Upper lobe of left lung (tissue), 6 donors: ENCODE results near the gene SPIN1. TPM values are rescaled to one million over a fixed set of nuclear protein-coding genes. Genes with fewer than 3 reads are reported as not detected.

Experiments used
- ATAC-seq, 2 donors: fragments of 200-7000 bp; cut with Tn5 transposase; one replicate each; pipeline ENCODE4 v1.9.1; 2022; ENCODE audit warnings: mild to moderate bottlenecking in 2 of 2, moderate library complexity in 2 of 2; ENCODE audit not compliant: low FRiP score in 2 of 2
- DNase-seq, 2 donors: peaks; one replicate each; pipeline ENCODE4 v3.0.0-alpha.2; 2019 to 2020
- H3K27ac ChIP-seq, 4 donors: fragments of 200-600 bp; sonication (generic); one replicate each; pipeline ENCODE4 v1.5.1; 2016 to 2019
- H3K27me3 ChIP-seq, 4 donors: fragments of 200-600 bp; sonication (generic); one replicate each; pipeline ENCODE4 v1.5.1; 2017 to 2019
- H3K36me3 ChIP-seq, 4 donors: fragments of 200-600 bp; sonication (generic); one replicate each; pipeline ENCODE4 v1.5.1; 2016 to 2019
- H3K4me1 ChIP-seq, 4 donors: fragments of 200-600 bp; sonication (generic); one replicate each; pipeline ENCODE4 v1.5.1; 2018 to 2019
- H3K4me3 ChIP-seq, 4 donors: fragments of 200-600 bp; sonication (generic); one replicate each; pipeline ENCODE4 v1.5.1; 2017 to 2019; ENCODE audit warnings: mild to moderate bottlenecking in 2 of 4, moderate library complexity in 1 of 4
- H3K9me3 ChIP-seq, 4 donors: fragments of 200-600 bp; sonication (generic); one replicate each; pipeline ENCODE4 v1.5.1; 2018 to 2019
- EP300 ChIP-seq, 4 donors: sonication (generic); formaldehyde crosslinking; IDR thresholded peaks; one replicate each; pipeline ENCODE4 v1.5.1; 2017; ENCODE audit warnings: antibody characterized with exemption in 4 of 4, control low read depth in 2 of 4
- POLR2A ChIP-seq, 4 donors: fragments of 450-650 bp; IDR thresholded peaks; one replicate each; pipeline ENCODE4 v1.5.1; 2016 to 2017; ENCODE audit warnings: antibody characterized with exemption in 4 of 4, mild to moderate bottlenecking in 2 of 4
- POLR2AphosphoS5 ChIP-seq, 2 donors: sonication (generic); formaldehyde crosslinking; IDR thresholded peaks; one replicate each; pipeline ENCODE4 v1.5.1; 2017; ENCODE audit warnings: antibody characterized with exemption in 2 of 2
- WGBS, 2 donors: methylation state at CpG; one replicate each; pipeline ENCODE4 v1.1.5; 2017 to 2018; 5-methylcytosine and 5-hydroxymethylcytosine counted together
- total RNA-seq, 6 donors: library from RNA; depleted of rRNA in 4 of 6; stranded (reverse); fragments of >200 nt in 4 of 6; gene quantifications; one replicate each; pipeline versions ENCODE4 v1.1.0 to v1.2.1, GENCODE V29; 2016 to 2021
- TF ChIP-seq, protein P1 (sequence below), 6 experiments: fragments of 450-650 bp in 4 of 6; fragments of 200-600 bp in 2 of 6; sonication (generic) in 2 of 6; IDR thresholded peaks; one replicate each; pipeline ENCODE4 v1.5.1; 2016 to 2019; ENCODE audit warnings: antibody characterized with exemption in 6 of 6
- donor health status: DM: no; HTN: no; CAD: no; lungs with moderate emphysema.
- donor health status: DM: no; HTN: yes; CAD: no; lungs with severe emphysema.

SPIN1 gene
- total RNA-seq, 6 donors from 2014 or later = 29.3 to 66.4 (median 59.9) TPM

DNA sequence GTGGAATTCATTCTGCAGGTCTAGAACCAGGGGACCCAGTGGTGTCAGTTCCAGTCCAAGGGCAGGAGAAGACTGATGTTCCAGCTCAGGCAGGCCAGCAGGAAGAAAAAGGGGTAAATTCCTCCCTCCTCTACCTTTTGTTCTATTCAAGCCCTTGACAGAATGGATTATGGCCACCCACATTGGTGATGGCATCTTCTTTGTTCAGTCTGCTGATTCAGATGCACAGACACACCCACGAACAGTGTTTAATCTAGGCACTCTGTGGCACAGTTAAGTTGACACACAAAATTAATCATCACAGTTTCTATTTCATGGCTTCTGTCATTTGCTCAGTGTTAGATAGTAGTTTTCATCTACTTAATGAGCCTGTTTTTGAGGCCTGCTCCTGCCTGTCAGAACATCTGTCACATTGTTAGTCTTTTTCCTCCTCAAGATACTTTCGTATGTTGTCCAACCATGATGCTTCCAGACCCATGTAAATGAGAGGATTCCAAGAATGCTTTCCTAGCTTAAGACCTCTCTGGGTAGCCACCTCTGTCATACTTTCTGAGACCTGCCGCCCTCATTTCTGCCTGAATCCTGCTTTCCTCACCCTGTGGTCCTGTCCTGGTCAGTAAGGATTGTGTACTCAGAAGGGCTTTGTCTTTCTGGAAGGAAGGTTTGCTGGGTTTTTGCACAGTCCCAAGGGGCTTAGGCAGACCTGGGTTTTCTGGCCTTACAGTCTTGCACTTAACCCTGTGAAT lies 72.5 kb downstream of the SPIN1 start:
- no peaks in the 10 kb centered on the region for H3K9me3 ChIP-seq
- H3K36me3 ChIP-seq = peaks cover 0 to 14% (median 0%) of the 10 kb centered on the region in 4 donors
- ATAC-seq (no peak), DNase-seq (no peak)
- peaks cover 0 to 4% (median 0%) of the 10 kb centered on the region in 4 donors for H3K4me1 ChIP-seq
- no peak overlapping the region for H3K27ac ChIP-seq
- TF ChIP-seq, protein P1, sequence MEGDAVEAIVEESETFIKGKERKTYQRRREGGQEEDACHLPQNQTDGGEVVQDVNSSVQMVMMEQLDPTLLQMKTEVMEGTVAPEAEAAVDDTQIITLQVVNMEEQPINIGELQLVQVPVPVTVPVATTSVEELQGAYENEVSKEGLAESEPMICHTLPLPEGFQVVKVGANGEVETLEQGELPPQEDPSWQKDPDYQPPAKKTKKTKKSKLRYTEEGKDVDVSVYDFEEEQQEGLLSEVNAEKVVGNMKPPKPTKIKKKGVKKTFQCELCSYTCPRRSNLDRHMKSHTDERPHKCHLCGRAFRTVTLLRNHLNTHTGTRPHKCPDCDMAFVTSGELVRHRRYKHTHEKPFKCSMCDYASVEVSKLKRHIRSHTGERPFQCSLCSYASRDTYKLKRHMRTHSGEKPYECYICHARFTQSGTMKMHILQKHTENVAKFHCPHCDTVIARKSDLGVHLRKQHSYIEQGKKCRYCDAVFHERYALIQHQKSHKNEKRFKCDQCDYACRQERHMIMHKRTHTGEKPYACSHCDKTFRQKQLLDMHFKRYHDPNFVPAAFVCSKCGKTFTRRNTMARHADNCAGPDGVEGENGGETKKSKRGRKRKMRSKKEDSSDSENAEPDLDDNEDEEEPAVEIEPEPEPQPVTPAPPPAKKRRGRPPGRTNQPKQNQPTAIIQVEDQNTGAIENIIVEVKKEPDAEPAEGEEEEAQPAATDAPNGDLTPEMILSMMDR (IDR thresholded peaks at IDR 0.05) = no peak
- no peaks in the 10 kb centered on the region for H3K27me3 ChIP-seq
- 85 to 91% methylated on average over 3 of the region's 3 CpGs for WGBS, 2 donors
- no peak overlapping the region for H3K4me3 ChIP-seq

DNA sequence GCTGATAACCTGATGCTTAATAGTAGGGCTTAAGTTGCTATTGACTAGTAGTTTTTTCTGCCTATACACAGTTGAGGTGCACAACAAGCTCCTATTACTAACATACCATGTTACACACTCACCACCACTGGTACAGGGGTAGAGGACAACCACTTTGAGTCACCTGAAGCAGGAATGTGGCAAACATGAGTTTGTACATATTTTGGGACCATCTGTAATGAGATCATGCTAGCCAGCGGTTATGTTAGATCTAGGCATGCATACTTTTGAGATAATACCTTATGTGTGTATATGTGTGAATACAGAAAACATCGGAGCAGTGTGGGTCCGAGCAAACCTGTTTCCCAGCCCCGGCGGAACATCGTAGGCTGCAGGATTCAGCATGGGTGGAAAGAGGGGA lies 73.9 kb downstream of the SPIN1 start:
- Histone ChIP-seq H3K27ac (no peak overlapping the region), H3K4me1 (peaks cover 0 to 4% (median 0%) of the 10 kb centered on the region in 4 donors), H3K9me3 (no peaks in the 10 kb centered on the region), H3K27me3 (no peaks in the 10 kb centered on the region), H3K36me3 (peaks cover 0 to 8% (median 0%) of the 10 kb centered on the region in 4 donors), H3K4me3 (no peak overlapping the region)
- ATAC-seq (no peak), DNase-seq (no peak)
- TF ChIP-seq EP300 (IDR thresholded peaks at IDR 0.05) (no peak), POLR2AphosphoS5 (IDR thresholded peaks at IDR 0.05) (no peak), POLR2A (IDR thresholded peaks at IDR 0.05) (no peak)
- TF ChIP-seq, protein P1 (IDR thresholded peaks at IDR 0.05) = no peak
- 95 to 98% methylated on average over 6 of the region's 6 CpGs for WGBS, 2 donors

DNA sequence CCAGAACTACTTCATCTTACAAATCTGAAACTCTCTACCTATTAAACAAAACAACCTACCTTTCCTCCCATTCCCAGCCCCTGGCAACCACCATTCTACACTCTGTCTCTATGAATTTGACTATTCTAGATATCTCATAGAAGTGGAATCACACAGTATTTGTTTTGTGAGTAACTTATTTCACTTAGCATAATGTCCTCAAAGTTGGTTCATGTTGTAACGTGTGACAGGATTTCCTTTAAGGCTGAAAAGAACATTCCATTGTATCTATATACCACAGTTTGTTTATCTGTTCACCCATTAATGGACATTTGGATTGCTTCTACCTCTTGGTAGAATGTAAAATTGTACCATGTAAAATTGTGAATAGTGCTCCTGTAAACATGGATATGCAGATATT lies 76.6 kb downstream of the SPIN1 start:
- ATAC-seq (no peak), DNase-seq (no peak)
- Histone ChIP-seq H3K4me1 (peaks cover 0 to 4% (median 0%) of the 10 kb centered on the region in 4 donors), H3K9me3 (no peaks in the 10 kb centered on the region), H3K27me3 (no peaks in the 10 kb centered on the region), H3K4me3 (no peak overlapping the region), H3K27ac (no peak overlapping the region), H3K36me3 (peaks cover 0 to 26% (median 6%) of the 10 kb centered on the region in 4 donors)
- TF ChIP-seq POLR2A (IDR thresholded peaks at IDR 0.05) (no peak), EP300 (IDR thresholded peaks at IDR 0.05) (no peak), POLR2AphosphoS5 (IDR thresholded peaks at IDR 0.05) (no peak)
- TF ChIP-seq, protein P1 (IDR thresholded peaks at IDR 0.05) = no peak
- 26 to 48% methylated on average over 1 of the region's 1 CpG for WGBS, 2 donors

DNA sequence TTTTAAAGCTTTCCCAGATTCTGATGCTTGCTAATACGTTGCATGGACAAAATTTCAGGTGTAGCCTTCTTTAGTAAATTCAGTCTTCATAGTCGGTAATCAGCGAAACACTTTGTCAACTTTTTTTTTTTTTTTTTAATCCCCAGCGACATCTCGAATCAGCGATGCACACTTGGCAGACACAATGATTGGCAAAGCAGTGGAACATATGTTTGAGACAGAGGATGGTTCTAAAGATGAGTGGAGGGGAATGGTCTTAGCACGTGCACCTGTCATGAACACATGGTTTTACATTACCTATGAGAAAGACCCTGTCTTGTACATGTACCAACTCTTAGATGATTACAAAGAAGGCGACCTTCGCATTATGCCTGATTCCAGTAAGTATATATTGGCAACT lies 80.0 kb downstream of the SPIN1 start:
- no peak for ATAC-seq
- TF ChIP-seq, protein P1 (IDR thresholded peaks at IDR 0.05) = no peak
- TF ChIP-seq POLR2A (IDR thresholded peaks at IDR 0.05) = no peak
- no peak for TF ChIP-seq EP300 (IDR thresholded peaks at IDR 0.05)
- TF ChIP-seq POLR2AphosphoS5 (IDR thresholded peaks at IDR 0.05) = no peak
- Histone ChIP-seq H3K4me1 (peaks cover 0 to 4% (median 0%) of the 10 kb centered on the region in 4 donors), H3K36me3 (peaks cover 0 to 38% (median 10%) of the 10 kb centered on the region in 4 donors), H3K4me3 (no peak overlapping the region), H3K27me3 (no peaks in the 10 kb centered on the region), H3K27ac (no peak overlapping the region), H3K9me3 (no peaks in the 10 kb centered on the region)
- no peak for DNase-seq
- 95 to 97% methylated on average over 9 of the region's 9 CpGs for WGBS, 2 donors
